DOHH2 (cell line): ENCODE results near the gene MYH7.

Experiments used
- H3F3A ChIP-seq: fragments of 200-600 bp; sonication (generic), shearing (Covaris generic); 2 replicates; pipeline ENCODE4 v1.6.0; 2016; ENCODE audit warnings: antibody characterized with exemption, mild to moderate bottlenecking; ENCODE audit not compliant: control insufficient read depth, insufficient read depth
- H3K27ac ChIP-seq: fragments of 200-600 bp; sonication (generic); 2 replicates; pipeline ENCODE4 v1.5.1; 2014; ENCODE audit warnings: low read depth, mild to moderate bottlenecking, low read length, moderate library complexity
- H3K27me3 ChIP-seq: fragments of 200-600 bp; sonication (generic); 2 replicates; pipeline ENCODE4 v1.6.1; 2014; ENCODE audit warnings: mild to moderate bottlenecking, low read length, mixed read lengths; ENCODE audit not compliant: control insufficient read depth
- H3K36me3 ChIP-seq: fragments of 200-600 bp; sonication (generic); 2 replicates; pipeline ENCODE4 v1.6.1; 2014; ENCODE audit warnings: mild to moderate bottlenecking, low read length, moderate library complexity, mixed read lengths; ENCODE audit not compliant: control insufficient read depth
- H3K4me1 ChIP-seq: fragments of 200-600 bp; sonication (generic); 2 replicates; pipeline ENCODE4 v1.6.1; 2014; ENCODE audit warnings: mild to moderate bottlenecking, low read length, mixed read lengths; ENCODE audit not compliant: control insufficient read depth
- H3K4me2 ChIP-seq: fragments of 200-600 bp; sonication (generic); 2 replicates; pipeline ENCODE4 v1.6.0; 2014; ENCODE audit warnings: mild to moderate bottlenecking, low read length, moderate library complexity
- H3K4me3 ChIP-seq: fragments of 200-600 bp; sonication (generic); 2 replicates; pipeline ENCODE4 v1.5.1; 2014; ENCODE audit warnings: mild to moderate bottlenecking, low read length, mixed read lengths
- H3K79me2 ChIP-seq: fragments of 200-600 bp; sonication (generic); 2 replicates; pipeline ENCODE4 v1.6.1; 2014; ENCODE audit warnings: mild to moderate bottlenecking, low read length, mixed read lengths; ENCODE audit not compliant: control insufficient read depth
- H3K9me2 ChIP-seq: fragments of 200-600 bp; sonication (generic); replicated peaks from 2 replicates; pipeline ENCODE4 v1.6.1; 2014; ENCODE audit warnings: mild to moderate bottlenecking, low read length, mixed read lengths; ENCODE audit not compliant: control insufficient read depth
- H3K9me3 ChIP-seq: fragments of 200-600 bp; sonication (generic); 2 replicates; pipeline ENCODE4 v1.6.1; 2014; ENCODE audit warnings: antibody characterized with exemption, low read length, mixed read lengths; ENCODE audit not compliant: control insufficient read depth, insufficient read depth
- H4K20me1 ChIP-seq: fragments of 200-600 bp; sonication (generic); 2 replicates; pipeline ENCODE4 v1.6.0; 2014; ENCODE audit warnings: low read depth, mild to moderate bottlenecking, antibody characterized with exemption, low read length, moderate library complexity; ENCODE audit not compliant: control insufficient read depth, insufficient read depth
- EZH2phosphoT487 ChIP-seq: fragments of 200-600 bp; sonication (generic); IDR thresholded peaks from 2 replicates; pipeline ENCODE4 v1.6.1; 2017; ENCODE audit warnings: borderline replicate concordance, mild to moderate bottlenecking, antibody characterized with exemption, low read length, moderate library complexity, mixed read lengths
- TF ChIP-seq, protein P1 (sequence below): fragments of 200-600 bp; sonication (generic); IDR thresholded peaks from one replicate; pipeline ENCODE4 v1.5.1; 2014; ENCODE audit warnings: antibody characterized with exemption, mild to moderate bottlenecking, low read depth, low read length; ENCODE audit not compliant: poor library complexity, severe bottlenecking

The MYH7 gene

DNA sequence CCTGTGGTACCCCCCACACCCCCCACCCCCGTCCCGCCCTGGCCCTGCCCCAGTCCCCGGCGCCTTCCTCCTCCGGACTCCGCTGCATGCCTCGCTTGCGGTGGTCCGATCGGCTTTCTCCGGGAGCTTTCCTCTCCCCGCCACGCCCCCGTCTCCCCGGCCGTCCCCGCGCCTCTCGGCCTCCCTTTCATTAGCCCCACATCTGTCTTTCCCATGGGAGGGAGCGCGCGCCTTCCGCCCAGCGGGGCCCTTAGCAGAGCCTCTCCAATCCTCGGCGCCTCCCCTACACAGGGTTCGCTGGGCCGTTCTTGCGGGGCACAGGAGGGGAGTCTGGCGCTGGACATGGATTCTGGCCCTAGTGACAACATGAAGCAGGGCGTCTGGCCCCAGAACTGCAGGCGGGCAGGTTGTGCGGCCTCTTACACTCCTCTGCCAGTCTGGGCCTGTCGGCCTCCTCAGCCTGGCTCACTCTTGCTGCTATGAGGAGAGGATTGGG is 69.0 kb downstream of the MYH7 start:
- Histone ChIP-seq H4K20me1 (no peaks in the 10 kb centered on the region), H3K27ac (no peak overlapping the region), H3K9me2 (no peaks in the 10 kb centered on the region), H3K79me2 (no peaks in the 10 kb centered on the region), H3K36me3 (no peaks in the 10 kb centered on the region), H3K4me2 (no peak overlapping the region), H3F3A (no peaks in the 10 kb centered on the region), H3K9me3 (no peaks in the 10 kb centered on the region), H3K4me3 (no peak overlapping the region), H3K4me1 (no peaks in the 10 kb centered on the region), H3K27me3 (peaks cover 3% of the 10 kb centered on the region; the same call in 1 of the 2 replicates)
- TF ChIP-seq, protein P1, sequence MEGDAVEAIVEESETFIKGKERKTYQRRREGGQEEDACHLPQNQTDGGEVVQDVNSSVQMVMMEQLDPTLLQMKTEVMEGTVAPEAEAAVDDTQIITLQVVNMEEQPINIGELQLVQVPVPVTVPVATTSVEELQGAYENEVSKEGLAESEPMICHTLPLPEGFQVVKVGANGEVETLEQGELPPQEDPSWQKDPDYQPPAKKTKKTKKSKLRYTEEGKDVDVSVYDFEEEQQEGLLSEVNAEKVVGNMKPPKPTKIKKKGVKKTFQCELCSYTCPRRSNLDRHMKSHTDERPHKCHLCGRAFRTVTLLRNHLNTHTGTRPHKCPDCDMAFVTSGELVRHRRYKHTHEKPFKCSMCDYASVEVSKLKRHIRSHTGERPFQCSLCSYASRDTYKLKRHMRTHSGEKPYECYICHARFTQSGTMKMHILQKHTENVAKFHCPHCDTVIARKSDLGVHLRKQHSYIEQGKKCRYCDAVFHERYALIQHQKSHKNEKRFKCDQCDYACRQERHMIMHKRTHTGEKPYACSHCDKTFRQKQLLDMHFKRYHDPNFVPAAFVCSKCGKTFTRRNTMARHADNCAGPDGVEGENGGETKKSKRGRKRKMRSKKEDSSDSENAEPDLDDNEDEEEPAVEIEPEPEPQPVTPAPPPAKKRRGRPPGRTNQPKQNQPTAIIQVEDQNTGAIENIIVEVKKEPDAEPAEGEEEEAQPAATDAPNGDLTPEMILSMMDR, result no peak
- no peak for TF ChIP-seq EZH2phosphoT487

DNA sequence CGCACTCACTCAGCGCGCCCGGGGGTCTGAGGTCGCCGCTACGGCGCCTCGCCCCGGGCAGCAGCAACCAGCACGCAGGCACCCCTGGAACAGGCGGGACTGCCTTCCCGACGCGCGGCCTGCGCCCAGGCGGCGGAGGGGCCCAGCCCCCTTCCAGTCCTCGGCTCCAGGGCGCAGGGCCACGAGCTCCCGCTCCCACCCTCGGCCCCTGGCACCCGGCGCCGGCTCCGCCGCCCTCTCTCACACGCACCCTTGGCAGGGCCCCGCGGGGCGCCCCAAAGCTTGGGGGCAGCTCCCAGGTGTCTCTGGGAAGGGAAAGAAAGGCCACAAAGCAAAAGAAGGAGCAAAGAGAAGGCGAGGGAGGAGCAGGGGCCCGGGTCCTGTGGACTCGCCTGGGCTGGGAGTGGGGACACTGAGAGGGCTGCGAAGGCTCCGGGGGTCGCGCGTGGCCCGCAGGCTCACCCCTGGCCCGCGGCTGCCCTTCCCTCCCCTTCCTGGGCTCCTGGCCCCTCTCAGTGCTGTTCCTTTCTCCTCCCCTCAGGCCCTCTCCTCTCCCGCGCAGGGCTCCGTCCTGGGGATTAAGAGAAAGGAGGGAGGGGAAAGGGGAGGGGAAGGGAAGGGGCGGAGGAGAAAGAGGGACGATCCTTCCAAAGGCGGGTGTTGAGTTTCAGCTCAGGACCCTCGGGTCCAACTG is 69.6 kb downstream of the MYH7 start:
- Histone ChIP-seq H3K9me3 (no peaks in the 10 kb centered on the region), H3F3A (no peaks in the 10 kb centered on the region), H3K9me2 (no peaks in the 10 kb centered on the region), H3K4me3 (no peak overlapping the region), H3K27me3 (peaks cover 3% of the 10 kb centered on the region; the same call in 1 of the 2 replicates), H3K4me1 (no peaks in the 10 kb centered on the region), H3K79me2 (no peaks in the 10 kb centered on the region), H3K4me2 (no peak overlapping the region), H3K27ac (no peak overlapping the region), H4K20me1 (no peaks in the 10 kb centered on the region), H3K36me3 (no peaks in the 10 kb centered on the region)
- no peak for TF ChIP-seq EZH2phosphoT487
- TF ChIP-seq, protein P1, result no peak

DNA sequence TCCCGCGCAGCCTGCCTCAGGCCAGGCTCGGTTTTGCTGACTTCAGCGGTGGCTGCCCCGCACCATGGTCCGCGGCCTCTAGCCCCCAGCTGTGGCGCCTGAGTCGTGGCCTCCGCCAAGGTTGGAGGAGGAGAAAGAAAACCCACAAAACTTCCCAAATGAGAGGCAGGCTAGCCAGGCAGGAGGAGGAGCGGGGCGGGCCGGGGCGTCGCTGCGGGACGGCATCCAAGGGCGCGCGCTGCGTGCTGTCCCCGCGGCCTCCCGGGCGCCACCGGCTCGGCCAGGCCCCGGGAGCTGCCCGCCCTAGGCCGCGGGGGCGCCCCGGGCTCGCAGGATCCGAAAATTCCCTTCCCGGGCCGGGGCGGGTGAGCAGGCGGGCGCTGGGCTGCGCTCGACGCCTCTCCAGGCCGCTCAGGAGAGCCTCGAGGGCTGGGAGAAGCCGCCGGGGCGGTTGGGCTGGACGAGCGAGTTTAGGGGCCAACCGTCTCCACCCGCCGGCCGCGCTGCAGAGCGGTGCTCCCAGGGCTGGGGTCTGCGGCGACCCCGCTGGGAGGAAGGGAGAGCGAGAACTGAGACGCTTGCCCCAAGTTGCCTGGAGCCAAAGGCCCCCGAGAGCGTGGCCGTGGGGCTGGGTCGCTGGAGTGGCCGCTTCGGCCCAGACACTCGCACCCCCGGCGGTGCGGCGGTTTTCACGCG is 70.3 kb downstream of the MYH7 start, which contains the start of gene EFS:
EFS (minus strand) TSS at position 137 of the 696 bp plus-strand sequence. CDS start 147 bp downstream, outside the sequence.
- Histone ChIP-seq H3K4me1 (no peaks in the 10 kb centered on the region), H3K4me2 (no peak within 1 kb of the TSS), H3K27me3 (peaks cover 3% of the 10 kb centered on the region; the same call in 1 of the 2 replicates), H3K4me3 (no peak within 1 kb of the TSS), H4K20me1 (no peaks in the 10 kb centered on the region), H3K27ac (no peak within 1 kb of the TSS), H3K9me3 (no peaks in the 10 kb centered on the region), H3K9me2 (no peaks in the 10 kb centered on the region), H3K79me2 (no peaks in the 10 kb centered on the region), H3K36me3 (no peaks in the 10 kb centered on the region), H3F3A (no peaks in the 10 kb centered on the region)
- no peak for TF ChIP-seq EZH2phosphoT487
- TF ChIP-seq, protein P1, result no peak
